ENCODE data around the gene ARHGAP44. TPM values are rescaled to one million over a fixed set of nuclear protein-coding genes. Genes with fewer than 3 reads are reported as not detected.
A peak's percentile ranks its signal among the peaks of the same experiment; 100 is the strongest.

ARHGAP44 gene
- total RNA-seq, 3 donors from 2014 or later = 34.4 to 92.3 (median 52.0) TPM

- H3K4me1 ChIP-seq (ENCODE audit: low read depth) = no peaks in the 10 kb centered on the region
- intact Hi-C loops (cut with DNase I, micrococcal nuclease) = no loop called here
- DNase-seq = peak in 1 of 3 donors; percentile 52
- no peaks in the 10 kb centered on the region for H3K36me3 ChIP-seq (ENCODE audit: low read depth)
- peak; percentile 52 for ATAC-seq
- H3K9me3 ChIP-seq = no peaks in the 10 kb centered on the region
- no peak overlapping the region for H3K4me3 ChIP-seq
- TF ChIP-seq CTCF (IDR thresholded peaks at IDR 0.05) = no peak
Measured at GRCh38 chr17:12983991-12984884, 194.9 kb downstream of the ARHGAP44 start.

- no peak for DNase-seq
- intact Hi-C loops (cut with DNase I, micrococcal nuclease) = no loop called here
- no peak for TF ChIP-seq CTCF (IDR thresholded peaks at IDR 0.05)
- Histone ChIP-seq H3K9me3 (no peaks in the 10 kb centered on the region), H3K4me1 (ENCODE audit: low read depth) (no peaks in the 10 kb centered on the region), H3K4me3 (no peak overlapping the region), H3K36me3 (ENCODE audit: low read depth) (no peaks in the 10 kb centered on the region)
- ATAC-seq = no peak
Measured at GRCh38 chr17:12985431-12986293, 196.4 kb downstream of the ARHGAP44 start.

GRCh38 chr17:12987120-12987519, 197.8 kb downstream of the ARHGAP44 start:
- ATAC-seq = no peak
- TF ChIP-seq CTCF (IDR thresholded peaks at IDR 0.05) = no peak

GRCh38 chr17:12990041-12990808, 200.9 kb downstream of the ARHGAP44 start:
- intact Hi-C loops (cut with DNase I, micrococcal nuclease) = no loop called here
- TF ChIP-seq CTCF (IDR thresholded peaks at IDR 0.05) = no peak
- ATAC-seq (peak; percentile 11), DNase-seq (no peak)
- no peak overlapping the region for H3K4me3 ChIP-seq
- no peaks in the 10 kb centered on the region for H3K9me3 ChIP-seq
- no peaks in the 10 kb centered on the region for H3K4me1 ChIP-seq (ENCODE audit: low read depth)
- H3K36me3 ChIP-seq (ENCODE audit: low read depth) = peaks cover 20% of the 10 kb centered on the region

More at GRCh38 chr17:12987120-12987519, 197.8 kb downstream of the ARHGAP44 start:
- no peak overlapping the region for H3K4me3 ChIP-seq
- H3K4me1 ChIP-seq (ENCODE audit: low read depth) = no peaks in the 10 kb centered on the region
- H3K9me3 ChIP-seq = no peaks in the 10 kb centered on the region
- H3K36me3 ChIP-seq (ENCODE audit: low read depth) = no peaks in the 10 kb centered on the region
- DNase-seq = no peak
- intact Hi-C loops (cut with DNase I, micrococcal nuclease) = no loop called here

GRCh38 chr17:12990926-12991325, 201.6 kb downstream of the ARHGAP44 start:
- Histone ChIP-seq H3K36me3 (ENCODE audit: low read depth) (peaks cover 27% of the 10 kb centered on the region), H3K4me3 (no peak overlapping the region), H3K9me3 (no peaks in the 10 kb centered on the region), H3K4me1 (ENCODE audit: low read depth) (no peaks in the 10 kb centered on the region)
- no peak for TF ChIP-seq CTCF (IDR thresholded peaks at IDR 0.05)
- ATAC-seq = no peak
- intact Hi-C loops (cut with DNase I, micrococcal nuclease) = no loop called here
- no peak for DNase-seq
